Breast epithelium (tissue), 4 donors: ENCODE data around the gene DGKI. TPM values are rescaled to one million over a fixed set of nuclear protein-coding genes. Genes with fewer than 3 reads are reported as not detected.

Experiments
- DNase-seq, 2 donors: peaks; one replicate each; pipeline ENCODE4 v3.0.0-alpha.2; 2019; ENCODE audit warnings: low spot score in 2 of 2
- H3K27ac ChIP-seq, 2 donors: fragments of 200-600 bp; sonication (generic) in 1 of 2; one replicate each; pipeline ENCODE4 v1.5.1; 2016 to 2019; ENCODE audit warnings: mild to moderate bottlenecking in 1 of 2
- H3K27me3 ChIP-seq, 2 donors: fragments of 200-600 bp; sonication (generic) in 1 of 2; one replicate each; pipeline versions ENCODE4 v1.5.1 to v1.6.0; 2017 to 2019; ENCODE audit warnings: control low read depth in 1 of 2, mild to moderate bottlenecking in 1 of 2
- H3K36me3 ChIP-seq: fragments of 200-600 bp; one replicate; pipeline ENCODE4 v1.5.1; 2019
- H3K4me1 ChIP-seq, 2 donors: fragments of 200-600 bp; sonication (generic); one replicate each; pipeline ENCODE4 v1.5.1; 2016 to 2019; ENCODE audit warnings: control low read depth in 1 of 2
- H3K4me3 ChIP-seq, 3 donors: fragments of 200-600 bp; sonication (generic); 1 replicate in 2 of 3; 2 replicates in 1 of 3; pipeline ENCODE4 v1.5.1; 2016 to 2019; ENCODE audit warnings: mild to moderate bottlenecking in 3 of 3, moderate library complexity in 2 of 3
- H3K9me3 ChIP-seq, 2 donors: fragments of 200-600 bp; sonication (generic) in 1 of 2; one replicate each; pipeline ENCODE4 v1.5.1; 2016 to 2019; ENCODE audit warnings: control low read depth in 1 of 2
- CTCF ChIP-seq, 3 donors: fragments of 450-650 bp; IDR thresholded peaks; one replicate each; pipeline ENCODE4 v1.5.1; 2016 to 2017; ENCODE audit warnings: antibody characterized with exemption in 3 of 3, mild to moderate bottlenecking in 3 of 3, moderate library complexity in 3 of 3
- POLR2A ChIP-seq: fragments of 450-650 bp; IDR thresholded peaks from one replicate; pipeline ENCODE4 v1.6.1; 2016; ENCODE audit warnings: antibody characterized with exemption, mild to moderate bottlenecking, moderate library complexity
- POLR2AphosphoS5 ChIP-seq, 3 donors: sonication (generic); formaldehyde crosslinking; IDR thresholded peaks; one replicate each; pipeline ENCODE4 v1.6.1; 2017; ENCODE audit warnings: antibody characterized with exemption in 3 of 3
- intact Hi-C: fragments of 100-400 bp; cut with DNase I; formaldehyde crosslinking; loops from one replicate; pipeline ENCODE4 v1.15.1; 2023; ENCODE audit warnings: low total_unique reads
- total RNA-seq, 3 donors: library from RNA; depleted of rRNA; stranded (reverse); fragments of >200 nt; gene quantifications; one replicate each; pipeline ENCODE4 v1.1.0, GENCODE V29; 2016

DGKI gene
- total RNA-seq, 3 donors from 2014 or later, result 2.7 to 4.1 (median 2.9) TPM

GRCh38 chr7:137753948-137754851 lies 92.6 kb downstream of the DGKI start:
- no peak overlapping the region for H3K4me3 ChIP-seq
- H3K4me1 ChIP-seq, result no peaks in the 10 kb centered on the region
- DNase-seq, result no peak
- H3K27me3 ChIP-seq, result no peaks in the 10 kb centered on the region
- no peaks in the 10 kb centered on the region for H3K36me3 ChIP-seq
- no peak overlapping the region for H3K27ac ChIP-seq
- no peak for TF ChIP-seq POLR2A
- no peak for TF ChIP-seq POLR2AphosphoS5 (IDR thresholded peaks at IDR 0.05)
- TF ChIP-seq CTCF (IDR thresholded peaks at IDR 0.05), result no peak
- intact Hi-C loops, result no loop called here
- no peaks in the 10 kb centered on the region for H3K9me3 ChIP-seq

- no peaks in the 10 kb centered on the region for H3K27me3 ChIP-seq
- intact Hi-C loops, result no loop called here
- TF ChIP-seq CTCF (IDR thresholded peaks at IDR 0.05), result no peak
- TF ChIP-seq POLR2AphosphoS5 (IDR thresholded peaks at IDR 0.05), result no peak
- TF ChIP-seq POLR2A, result no peak
- H3K36me3 ChIP-seq, result no peaks in the 10 kb centered on the region
- H3K4me1 ChIP-seq, result no peaks in the 10 kb centered on the region
- H3K27ac ChIP-seq, result no peak overlapping the region
- H3K4me3 ChIP-seq, result no peak overlapping the region
- H3K9me3 ChIP-seq, result no peaks in the 10 kb centered on the region
- DNase-seq, result no peak
Measured at GRCh38 chr7:137753575-137753947, 93.2 kb downstream of the DGKI start.

GRCh38 chr7:137753067-137753466 lies 93.7 kb downstream of the DGKI start:
- DNase-seq, result no peak
- intact Hi-C loops, result no loop called here
- Histone ChIP-seq H3K36me3 (no peaks in the 10 kb centered on the region), H3K4me1 (no peaks in the 10 kb centered on the region), H3K9me3 (no peaks in the 10 kb centered on the region), H3K4me3 (no peak overlapping the region), H3K27ac (no peak overlapping the region), H3K27me3 (no peaks in the 10 kb centered on the region)
- no peak for TF ChIP-seq POLR2AphosphoS5 (IDR thresholded peaks at IDR 0.05)
- TF ChIP-seq CTCF (IDR thresholded peaks at IDR 0.05), result no peak
- TF ChIP-seq POLR2A, result no peak

GRCh38 chr7:137751361-137752009 lies 95.3 kb downstream of the DGKI start:
- DNase-seq, result no peak
- Histone ChIP-seq H3K27ac (no peak overlapping the region), H3K4me3 (no peak overlapping the region), H3K36me3 (no peaks in the 10 kb centered on the region), H3K4me1 (no peaks in the 10 kb centered on the region), H3K27me3 (no peaks in the 10 kb centered on the region), H3K9me3 (no peaks in the 10 kb centered on the region)
- TF ChIP-seq POLR2A, result no peak
- TF ChIP-seq POLR2AphosphoS5 (IDR thresholded peaks at IDR 0.05), result no peak
- TF ChIP-seq CTCF (IDR thresholded peaks at IDR 0.05), result no peak
- intact Hi-C loops, result no loop called here
